ENCODE data around the gene RAB30.

GRCh38 chr11:82960779-82961143 lies 110.9 kb downstream of the RAB30 start:
- TF ChIP-seq CTCF (conservative IDR thresholded peaks at IDR 0.05 in 1 of 2, IDR thresholded peaks at IDR 0.05 in 1 of 2; ENCODE audit: extremely low read depth in 1 of 2, insufficient read depth in 1 of 2, low read depth in 1 of 2, low read length in 2 of 2) (no peak), EZH2 (IDR thresholded peaks at IDR 0.05; ENCODE audit: borderline replicate concordance, low read length) (no peak)

Data from mammary epithelial cell (primary cell).